ENCODE measurements around the gene LRRTM1. TPM values are rescaled to one million over a fixed set of nuclear protein-coding genes. Genes with fewer than 3 reads are reported as not detected.

The LRRTM1 gene
- total and polyA plus RNA-seq, 2 donors (not counting 3 experiments of a cell fraction or from before 2014, with no cell fraction given): not detected

GRCh38 chr2:80256782-80257167, 47.8 kb downstream of the LRRTM1 start:
- Histone ChIP-seq H2AFZ (ENCODE audit: low read depth, low read length) (no peak overlapping the region), H3K9me1 (replicated peaks; ENCODE audit: control insufficient read depth, extremely low read depth, insufficient read depth, low read length) (no peaks in the 10 kb centered on the region), H3K27ac (ENCODE audit: insufficient read depth, low read depth, low read length) (no peak overlapping the region), H3K36me3 (ENCODE audit: control insufficient read depth in 2 of 2, extremely low read depth in 1 of 2, insufficient read depth in 2 of 2, low read length in 2 of 2) (no peaks in the 10 kb centered on the region), H3K79me2 (ENCODE audit: control insufficient read depth, insufficient read depth, low read length) (no peaks in the 10 kb centered on the region), H3K9ac (replicated peaks; ENCODE audit: extremely low read depth, insufficient read depth, low read length) (no peak overlapping the region), H3K4me1 (ENCODE audit: control insufficient read depth, extremely low read depth, insufficient read depth, low read length) (no peaks in the 10 kb centered on the region), H3K4me2 (ENCODE audit: insufficient read depth, low read length) (no peak overlapping the region), H3K9me3 (replicated peaks; ENCODE audit: control insufficient read depth, insufficient read depth, low read length) (peaks cover 10% of the 10 kb centered on the region), H3K27me3 (ENCODE audit: control insufficient read depth in 2 of 2, insufficient read depth in 2 of 2, low read length in 2 of 2) (no peaks in the 10 kb centered on the region), H4K20me1 (replicated peaks; ENCODE audit: control insufficient read depth, extremely low read depth, insufficient read depth, low read length) (no peaks in the 10 kb centered on the region), H3K4me3 (replicated peaks in 1 of 3; ENCODE audit: insufficient read depth in 1 of 3, low read depth in 1 of 3, low read length in 3 of 3) (no peak overlapping the region)
- FAIRE-seq (no peak), DNase-seq (ENCODE audit: low read depth, low spot score) (no peak)
- no peak for TF ChIP-seq GATA2 (IDR thresholded peaks at IDR 0.05; ENCODE audit: insufficient read depth, insufficient read length, low read depth, low read length)
- no peak for TF ChIP-seq POLR2A (IDR thresholded peaks at IDR 0.05; ENCODE audit: low read depth, low read length)
- POLR2A ChIA-PET: no interaction called here
- CTCF ChIA-PET: no interaction called here
- dilution Hi-C loops (cut with MboI; ENCODE audit: extremely low pct_ligation_motif_present, low sequenced_read_pairs): no loop called here
- BruUV-seq (replicated peaks): no TSS peak
- intact Hi-C loops (cut with micrococcal nuclease): no loop called here

- no peaks in the 10 kb centered on the region for H3K79me2 ChIP-seq (ENCODE audit: control insufficient read depth, insufficient read depth, low read length)
- H3K9me1 ChIP-seq (replicated peaks; ENCODE audit: control insufficient read depth, extremely low read depth, insufficient read depth, low read length): no peaks in the 10 kb centered on the region
- intact Hi-C loops (cut with micrococcal nuclease): no loop called here
- no peak overlapping the region for H3K9ac ChIP-seq (replicated peaks; ENCODE audit: extremely low read depth, insufficient read depth, low read length)
- H3K9me3 ChIP-seq (replicated peaks; ENCODE audit: control insufficient read depth, insufficient read depth, low read length): peaks cover 10% of the 10 kb centered on the region
- no peak overlapping the region for H3K27ac ChIP-seq (ENCODE audit: insufficient read depth, low read depth, low read length)
- DNase-seq (ENCODE audit: low read depth, low spot score): no peak
- ChIA-PET CTCF (no interaction called here), POLR2A (no interaction called here)
- H3K27me3 ChIP-seq (ENCODE audit: control insufficient read depth in 2 of 2, insufficient read depth in 2 of 2, low read length in 2 of 2): no peaks in the 10 kb centered on the region
- no peaks in the 10 kb centered on the region for H4K20me1 ChIP-seq (replicated peaks; ENCODE audit: control insufficient read depth, extremely low read depth, insufficient read depth, low read length)
- H3K4me1 ChIP-seq (ENCODE audit: control insufficient read depth, extremely low read depth, insufficient read depth, low read length): no peaks in the 10 kb centered on the region
- no peaks in the 10 kb centered on the region for H3K36me3 ChIP-seq (ENCODE audit: control insufficient read depth in 2 of 2, extremely low read depth in 1 of 2, insufficient read depth in 2 of 2, low read length in 2 of 2)
- H3K4me3 ChIP-seq (replicated peaks in 1 of 3; ENCODE audit: insufficient read depth in 1 of 3, low read depth in 1 of 3, low read length in 3 of 3): no peak overlapping the region
- dilution Hi-C loops (cut with MboI; ENCODE audit: extremely low pct_ligation_motif_present, low sequenced_read_pairs): no loop called here
- FAIRE-seq: no peak
- H3K4me2 ChIP-seq (ENCODE audit: insufficient read depth, low read length): no peak overlapping the region
- BruUV-seq (replicated peaks): no TSS peak
- no peak overlapping the region for H2AFZ ChIP-seq (ENCODE audit: low read depth, low read length)
- TF ChIP-seq FOS (IDR thresholded peaks at IDR 0.05; ENCODE audit: borderline replicate concordance, insufficient read depth, low read length): no peak
- TF ChIP-seq POLR2A (IDR thresholded peaks at IDR 0.05; ENCODE audit: low read depth, low read length): no peak
- no peak for TF ChIP-seq EZH2 (IDR thresholded peaks at IDR 0.05; ENCODE audit: borderline replicate concordance, low read depth, low read length, severe bottlenecking)
- TF ChIP-seq MYC (IDR thresholded peaks at IDR 0.05; ENCODE audit: low read depth, low read length): no peak
- no peak for TF ChIP-seq JUN (IDR thresholded peaks at IDR 0.05; ENCODE audit: borderline replicate concordance, insufficient read depth, insufficient read length, low read depth)
- TF ChIP-seq POLR2AphosphoS5 (IDR thresholded peaks at IDR 0.05; ENCODE audit: insufficient read depth, low read depth, low read length): no peak
- TF ChIP-seq, protein P1, sequence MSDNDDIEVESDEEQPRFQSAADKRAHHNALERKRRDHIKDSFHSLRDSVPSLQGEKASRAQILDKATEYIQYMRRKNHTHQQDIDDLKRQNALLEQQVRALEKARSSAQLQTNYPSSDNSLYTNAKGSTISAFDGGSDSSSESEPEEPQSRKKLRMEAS (IDR thresholded peaks at IDR 0.05; ENCODE audit: insufficient read depth, insufficient read length): no peak
- TF ChIP-seq GATA2 (IDR thresholded peaks at IDR 0.05; ENCODE audit: insufficient read depth, insufficient read length, low read depth, low read length): no peak
- TF ChIP-seq, protein P2, sequence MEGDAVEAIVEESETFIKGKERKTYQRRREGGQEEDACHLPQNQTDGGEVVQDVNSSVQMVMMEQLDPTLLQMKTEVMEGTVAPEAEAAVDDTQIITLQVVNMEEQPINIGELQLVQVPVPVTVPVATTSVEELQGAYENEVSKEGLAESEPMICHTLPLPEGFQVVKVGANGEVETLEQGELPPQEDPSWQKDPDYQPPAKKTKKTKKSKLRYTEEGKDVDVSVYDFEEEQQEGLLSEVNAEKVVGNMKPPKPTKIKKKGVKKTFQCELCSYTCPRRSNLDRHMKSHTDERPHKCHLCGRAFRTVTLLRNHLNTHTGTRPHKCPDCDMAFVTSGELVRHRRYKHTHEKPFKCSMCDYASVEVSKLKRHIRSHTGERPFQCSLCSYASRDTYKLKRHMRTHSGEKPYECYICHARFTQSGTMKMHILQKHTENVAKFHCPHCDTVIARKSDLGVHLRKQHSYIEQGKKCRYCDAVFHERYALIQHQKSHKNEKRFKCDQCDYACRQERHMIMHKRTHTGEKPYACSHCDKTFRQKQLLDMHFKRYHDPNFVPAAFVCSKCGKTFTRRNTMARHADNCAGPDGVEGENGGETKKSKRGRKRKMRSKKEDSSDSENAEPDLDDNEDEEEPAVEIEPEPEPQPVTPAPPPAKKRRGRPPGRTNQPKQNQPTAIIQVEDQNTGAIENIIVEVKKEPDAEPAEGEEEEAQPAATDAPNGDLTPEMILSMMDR (IDR thresholded peaks at IDR 0.05; ENCODE audit: extremely low read depth in 1 of 2, insufficient read depth in 1 of 2, low read depth in 1 of 2, low read length in 2 of 2): no peak
Observed at GRCh38 chr2:80255918-80256781, 48.4 kb downstream of the LRRTM1 start.
